Neutrophil (primary cell): ENCODE measurements around the gene PABPC1L.

ENCODE experiments used
- H3K27ac ChIP-seq: fragments of 200-600 bp; sonication (generic); 2 replicates; pipeline ENCODE4 v1.5.1; 2016; ENCODE audit warnings: mild to moderate bottlenecking, moderate library complexity
- H3K27me3 ChIP-seq: fragments of 200-600 bp; sonication (generic); 2 replicates; pipeline ENCODE4 v1.6.0; 2016; ENCODE audit warnings: mild to moderate bottlenecking
- H3K36me3 ChIP-seq: fragments of 200-600 bp; sonication (generic); 2 replicates; pipeline ENCODE4 v1.5.1; 2017
- H3K4me1 ChIP-seq, 2 experiments: fragments of 200-600 bp in 1 of 2; sonication (generic) in 1 of 2; 1 replicate in 1 of 2; 2 replicates in 1 of 2; pipeline versions ENCODE4 v1.5.1 to v1.6.1; 2013 to 2016; ENCODE audit warnings: low read depth in 1 of 2, low read length in 1 of 2, mild to moderate bottlenecking in 1 of 2, moderate library complexity in 1 of 2; ENCODE audit not compliant: control insufficient read depth in 1 of 2, insufficient read depth in 1 of 2
- H3K4me3 ChIP-seq, 2 experiments: fragments of 200-600 bp in 1 of 2; sonication (generic) in 1 of 2; 1 replicate in 1 of 2; 2 replicates in 1 of 2; pipeline ENCODE4 v1.5.1; 2013 to 2016; ENCODE audit warnings: low read depth in 1 of 2, low read length in 1 of 2, mild to moderate bottlenecking in 1 of 2, moderate library complexity in 1 of 2
- H3K9me3 ChIP-seq: fragments of 200-600 bp; sonication (generic); 2 replicates; pipeline ENCODE4 v1.5.1; 2016
- CTCF ChIP-seq: fragments of 200-600 bp; sonication (generic); IDR thresholded peaks from 2 replicates; pipeline ENCODE4 v1.5.1; 2016; ENCODE audit warnings: antibody characterized with exemption

The PABPC1L gene

GRCh38 chr20:44936510-44936909 lies 26.6 kb downstream of the PABPC1L start:
- Histone ChIP-seq H3K4me1 (no peaks in the 10 kb centered on the region), H3K27me3 (no peaks in the 10 kb centered on the region), H3K27ac (no peak overlapping the region), H3K4me3 (no peak overlapping the region), H3K9me3 (no peaks in the 10 kb centered on the region), H3K36me3 (peaks cover 94% of the 10 kb centered on the region)
- TF ChIP-seq CTCF, result no peak

GRCh38 chr20:44938637-44939036 lies 28.8 kb downstream of the PABPC1L start:
- Histone ChIP-seq H3K9me3 (no peaks in the 10 kb centered on the region), H3K27ac (no peak overlapping the region), H3K36me3 (peaks cover 96% of the 10 kb centered on the region), H3K4me1 (no peaks in the 10 kb centered on the region), H3K4me3 (no peak overlapping the region), H3K27me3 (no peaks in the 10 kb centered on the region)
- no peak for TF ChIP-seq CTCF

GRCh38 chr20:44941120-44941691 lies 31.3 kb downstream of the PABPC1L start:
- no peak overlapping the region for H3K27ac ChIP-seq
- H3K27me3 ChIP-seq, result no peaks in the 10 kb centered on the region
- H3K9me3 ChIP-seq, result no peaks in the 10 kb centered on the region
- H3K36me3 ChIP-seq, result peaks cover 93% of the 10 kb centered on the region
- H3K4me3 ChIP-seq, result no peak overlapping the region
- no peaks in the 10 kb centered on the region for H3K4me1 ChIP-seq
- TF ChIP-seq CTCF, result no peak

GRCh38 chr20:44942264-44942973 lies 32.6 kb downstream of the PABPC1L start:
- TF ChIP-seq CTCF, result no peak
- H3K36me3 ChIP-seq, result peaks cover 81% of the 10 kb centered on the region

GRCh38 chr20:44943828-44944227 lies 34.0 kb downstream of the PABPC1L start:
- Histone ChIP-seq H3K36me3 (peaks cover 67% of the 10 kb centered on the region), H3K9me3 (no peaks in the 10 kb centered on the region), H3K4me3 (no peak overlapping the region), H3K27ac (no peak overlapping the region), H3K4me1 (peaks cover 7 to 10% of the 10 kb centered on the region in 2 experiments), H3K27me3 (no peaks in the 10 kb centered on the region)
- no peak for TF ChIP-seq CTCF

More at GRCh38 chr20:44942264-44942973, 32.6 kb downstream of the PABPC1L start:
- Histone ChIP-seq H3K27ac (no peak overlapping the region), H3K27me3 (no peaks in the 10 kb centered on the region), H3K4me3 (no peak overlapping the region), H3K9me3 (no peaks in the 10 kb centered on the region), H3K4me1 (peaks cover 6 to 7% of the 10 kb centered on the region in 2 experiments)
